Measurements from ENCODE around the gene NDUFS1.
"Not testable (repeated sequence)": the region's sequence is repeated elsewhere in the genome, so short reads cannot be mapped to it uniquely, and the experiment has no call there.

Gene NDUFS1

GRCh38 chr2:206159346-206160124, at the start of gene NDUFS1, which contains the start of gene EEF1B2:
Gene NDUFS1, minus strand, starts transcription at chr2:206159444. Its CDS starts 5,766 bp downstream, at chr2:206153678.
Gene EEF1B2, plus strand, starts transcription at chr2:206159895. Its CDS starts 85 bp downstream, at chr2:206159980.
- DNase-seq: peak; percentile 98

- no peak for DNase-seq
Measured at GRCh38 chr2:206208900-206209299, 49.7 kb upstream of the NDUFS1 start.

DNA sequence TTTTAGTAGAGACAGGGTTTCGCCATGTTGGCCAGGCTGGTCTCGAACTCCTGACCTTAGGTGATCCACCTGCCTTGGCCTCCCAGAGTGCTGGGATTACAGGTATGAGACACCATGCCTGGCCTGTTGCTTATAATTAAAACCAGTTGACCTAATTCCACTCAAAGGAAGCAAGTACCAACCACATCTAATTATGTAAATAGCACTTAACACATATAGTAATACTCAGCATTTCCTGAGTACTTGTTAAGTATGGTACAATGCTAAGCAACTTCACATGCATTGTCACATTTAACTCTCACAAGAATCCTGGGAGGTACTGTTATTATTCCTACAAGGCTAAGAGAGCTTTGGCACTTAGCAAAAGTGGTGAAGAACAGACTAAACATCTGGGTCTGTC, 48.1 kb upstream of the NDUFS1 start:
- not testable (repeated sequence) for DNase-seq

GRCh38 chr2:206204710-206205109, 45.5 kb upstream of the NDUFS1 start:
- DNase-seq: no peak

DNA sequence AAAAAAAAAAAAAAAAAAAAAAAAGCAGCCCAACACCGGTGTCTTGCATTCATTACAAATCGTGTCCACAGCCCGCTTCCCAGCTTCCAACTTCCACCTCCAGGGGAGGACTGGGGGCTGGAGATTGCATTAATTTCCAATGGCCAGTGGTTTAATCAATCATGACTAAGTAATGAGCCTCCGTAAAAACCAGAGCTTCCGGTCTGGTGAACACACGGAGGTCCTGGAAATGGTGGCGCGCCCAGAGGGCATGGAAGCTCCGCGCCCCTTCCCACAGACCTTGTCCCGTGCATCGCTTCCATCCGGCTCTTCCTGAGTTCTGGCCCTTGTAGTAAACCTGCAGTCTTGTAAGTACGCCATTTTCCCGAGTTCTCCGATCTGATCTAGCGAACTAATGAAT, 44.1 kb upstream of the NDUFS1 start:
- DNase-seq: no peak

DNA sequence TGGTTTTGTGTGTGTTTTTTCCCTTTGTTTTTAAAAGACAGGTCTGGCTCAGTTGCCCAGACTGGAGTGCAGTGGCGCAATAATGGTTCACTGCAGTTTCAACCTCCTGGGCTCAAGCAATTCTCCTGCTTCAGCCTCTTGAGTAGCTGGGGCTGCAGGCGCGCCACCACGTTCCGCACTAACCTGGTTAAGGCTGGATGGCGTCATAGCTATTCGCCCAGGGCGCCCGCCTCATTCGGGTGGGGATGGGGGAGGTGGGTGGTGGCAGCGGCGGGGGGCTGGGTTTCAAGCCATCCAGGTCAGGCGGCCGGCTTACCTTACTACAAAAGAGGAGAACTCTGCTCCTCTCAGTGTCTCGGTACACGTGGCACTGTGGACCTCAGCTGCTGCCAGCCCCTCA, 43.2 kb upstream of the NDUFS1 start:
- no peak for DNase-seq

DNA sequence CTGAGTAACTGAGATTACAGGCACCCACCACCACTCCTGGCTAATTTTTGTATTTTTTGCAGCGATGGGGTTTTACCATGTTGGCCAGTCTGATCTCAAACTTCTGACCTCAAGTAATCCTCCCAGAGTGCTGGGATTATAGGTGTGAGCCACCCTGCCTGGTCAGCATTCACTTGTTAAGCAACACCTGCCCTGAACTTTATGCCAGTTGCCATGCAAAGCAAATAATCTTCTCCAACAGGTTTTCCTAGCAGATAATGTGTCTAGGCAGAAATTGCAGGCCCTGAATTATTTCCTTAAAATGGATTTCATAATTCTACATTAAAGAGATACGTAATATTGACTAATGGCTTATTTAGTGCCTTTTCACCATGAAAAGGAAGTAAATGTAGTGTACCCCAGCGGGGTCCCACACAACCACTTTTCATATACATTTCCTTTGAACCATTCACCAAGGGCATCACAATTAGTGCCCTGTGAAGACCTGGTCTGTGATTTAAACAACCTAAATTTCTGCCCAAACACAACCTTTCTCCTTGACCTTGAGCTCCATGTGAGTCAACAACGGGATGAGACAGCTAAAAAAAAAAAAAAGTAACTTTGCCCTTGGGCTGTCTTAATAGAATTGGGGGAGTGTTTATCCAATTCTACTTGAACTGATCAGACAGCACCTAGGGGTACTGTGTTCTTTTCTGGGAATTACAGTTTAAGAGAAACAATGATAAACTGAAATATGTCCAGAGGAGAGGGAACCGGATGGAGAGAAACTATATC, 42.0 kb upstream of the NDUFS1 start:
- no peak for DNase-seq

DNA sequence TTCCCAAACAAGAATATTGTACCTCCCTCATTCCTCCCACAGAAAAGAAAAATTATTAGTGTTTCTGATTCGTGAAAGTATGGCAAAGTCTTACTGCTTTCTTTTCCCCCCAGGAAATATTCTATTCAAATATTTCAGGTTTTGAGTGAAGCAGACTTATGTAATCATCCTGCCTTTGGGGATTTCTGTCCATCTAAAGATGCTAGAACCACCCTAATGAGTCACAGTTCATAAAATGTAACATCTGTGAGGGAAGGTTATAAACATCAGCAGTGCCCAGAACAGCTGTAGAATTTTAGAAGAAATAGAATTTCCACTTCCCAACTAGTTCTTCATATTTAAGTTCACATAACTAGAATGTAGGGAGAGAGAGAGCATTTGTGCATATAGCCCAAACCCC, 39.4 kb upstream of the NDUFS1 start:
- no peak for DNase-seq

GRCh38 chr2:206193671-206194357, 34.6 kb upstream of the NDUFS1 start:
- no peak for DNase-seq

GRCh38 chr2:206192157-206192556, 32.9 kb upstream of the NDUFS1 start:
- DNase-seq: no peak

GRCh38 chr2:206190689-206191088, 31.4 kb upstream of the NDUFS1 start:
- DNase-seq: no peak

GRCh38 chr2:206190111-206190510, 30.9 kb upstream of the NDUFS1 start:
- no peak for DNase-seq

- DNase-seq: no peak
Measured at GRCh38 chr2:206189691-206190090, 30.4 kb upstream of the NDUFS1 start.

GRCh38 chr2:206181526-206181925, 22.3 kb upstream of the NDUFS1 start:
- not testable (repeated sequence) for DNase-seq

DNA sequence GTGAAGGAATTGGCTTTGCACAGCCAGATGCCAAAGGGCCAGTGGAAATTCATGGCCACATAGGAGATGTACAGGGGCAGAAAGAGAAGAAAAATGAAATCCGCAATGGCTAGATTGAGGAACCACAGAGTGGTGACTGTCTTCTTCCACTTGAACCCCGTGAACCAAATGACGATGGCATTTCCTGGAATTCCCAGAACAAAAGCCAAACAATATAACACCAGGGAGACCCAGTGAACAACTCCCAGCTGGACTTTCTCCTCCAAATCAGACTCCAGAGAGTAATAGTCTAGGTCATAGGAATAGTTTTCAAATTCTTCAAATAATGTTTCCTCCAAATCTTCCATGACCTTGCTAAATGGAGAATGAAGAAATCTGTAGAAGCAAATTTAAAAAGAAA, 17.7 kb upstream of the NDUFS1 start:
- no peak for DNase-seq

GRCh38 chr2:206176121-206176520, 16.9 kb upstream of the NDUFS1 start:
- no peak for DNase-seq

GRCh38 chr2:206173147-206173546, 13.9 kb upstream of the NDUFS1 start:
- no peak for DNase-seq

DNA sequence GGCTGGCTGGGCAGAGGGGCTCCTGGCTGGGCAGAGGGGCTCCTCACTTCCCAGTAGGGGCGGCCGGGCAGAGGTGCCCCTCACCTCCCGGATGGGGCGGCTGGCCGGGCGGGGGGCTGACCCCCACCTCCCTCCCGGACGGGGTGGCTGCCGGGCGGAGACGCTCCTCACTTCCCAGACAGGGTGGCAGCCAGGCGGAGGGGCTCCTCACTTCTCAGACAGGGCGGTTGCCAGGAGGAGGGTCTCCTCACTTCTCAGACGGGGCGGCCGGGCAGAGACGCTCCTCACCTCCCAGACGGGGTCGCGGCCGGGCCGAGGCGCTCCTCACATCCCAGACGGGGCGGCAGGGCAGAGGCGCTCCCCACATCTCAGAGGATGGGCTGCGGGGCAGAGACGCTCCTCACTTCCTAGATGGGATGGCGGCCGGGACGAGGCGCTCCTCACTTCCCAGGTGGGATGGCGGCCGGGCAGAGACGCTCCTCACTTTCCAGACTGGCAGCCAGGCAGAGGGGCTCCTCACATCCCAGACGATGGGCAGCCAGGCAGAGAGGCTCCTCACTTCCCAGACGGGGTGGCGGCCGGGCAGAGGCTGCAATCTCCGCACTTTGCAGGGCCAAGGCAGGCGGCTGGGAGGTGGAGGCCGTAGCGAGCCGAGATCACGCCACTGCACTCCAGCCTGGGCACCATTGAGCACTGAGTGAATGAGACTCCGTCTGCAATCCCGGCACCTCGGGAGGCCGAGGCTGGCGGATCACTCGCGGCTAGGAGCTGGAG, 12.6 kb upstream of the NDUFS1 start:
- not testable (repeated sequence) for DNase-seq

- not testable (repeated sequence) for DNase-seq
Measured at GRCh38 chr2:206168230-206168629, 9.0 kb upstream of the NDUFS1 start.

- no peak for DNase-seq
Measured at GRCh38 chr2:206164261-206164862, 5.1 kb upstream of the NDUFS1 start.

DNA sequence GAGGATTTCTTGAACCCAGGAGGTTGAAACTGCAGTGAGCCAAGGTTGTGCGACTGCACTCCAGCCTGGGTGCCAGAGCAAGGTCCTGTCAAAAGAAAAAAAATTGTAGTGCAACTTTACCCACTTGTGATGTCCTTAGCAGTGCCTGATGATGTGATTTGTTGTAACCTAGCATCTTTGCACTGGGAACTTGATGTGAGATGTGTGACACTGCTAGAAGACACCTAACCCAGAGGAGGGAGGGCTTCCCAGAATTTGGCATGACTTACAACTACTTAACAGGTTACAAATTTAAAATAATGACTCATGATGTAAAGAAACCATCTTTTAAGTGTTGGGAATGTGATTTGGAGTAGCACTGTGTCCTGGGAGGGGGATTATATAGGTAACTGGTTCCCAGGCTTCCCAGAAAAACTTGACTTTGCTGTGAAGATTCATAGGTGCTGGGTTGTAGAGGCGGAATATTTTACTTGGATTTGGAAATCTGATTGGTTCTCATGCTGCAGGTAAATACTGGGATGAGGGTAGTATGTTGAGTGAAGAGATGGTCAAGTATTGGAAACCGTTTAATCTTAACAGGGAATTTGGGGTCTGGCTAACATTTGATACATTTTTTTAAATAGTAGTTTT, 4.1 kb upstream of the NDUFS1 start:
- DNase-seq: no peak

GRCh38 chr2:206162401-206162800, 3.2 kb upstream of the NDUFS1 start:
- not testable (repeated sequence) for DNase-seq

Measured in stimulated activated CD4-positive, alpha-beta T cell treated with anti-CD3 and anti-CD28 coated beads, Interleukin-1b, Interleukin-23, amount 100 ng/mL, for 48 hours (primary cell).